Hair follicular keratinocyte (primary cell): ENCODE data around the gene UCP1. TPM values are rescaled to one million over a fixed set of nuclear protein-coding genes. Genes with fewer than 3 reads are reported as not detected.

Experiments used
- total RNA-seq: library from RNA; depleted of rRNA; stranded (reverse); fragments of >200 nt; gene quantifications from 2 replicates; pipeline ENCODE4 v1.2.3, GENCODE V29; 2015

Gene UCP1
- not detected in 2 replicates for total RNA-seq

GRCh38 chr4:140568507-140569306, at the start of gene UCP1:
UCP1 (minus strand) TSS chr4:140568961; CDS start chr4:140568729, 232 bp downstream.

GRCh38 chr4:140523857-140524742, 44.7 kb downstream of the UCP1 start, which contains the start of gene ELMOD2:
ELMOD2 (plus strand) TSS chr4:140524168; CDS start chr4:140525429, 1,261 bp downstream.

Other genes with a start within 250 kb of the UCP1 start
- 66.4 and 72.4 TPM in 2 replicates for gene SCOC, start 195.3 kb downstream of the UCP1 start, total RNA-seq
- gene CLGN, start 141.3 kb downstream of the UCP1 start, total RNA-seq, result 0.15 and 0.78 TPM in 2 replicates
- not detected in 2 replicates for gene MGAT4D, start 70.7 kb downstream of the UCP1 start, total RNA-seq
- 17.6 and 18.5 TPM in 2 replicates for gene ELMOD2, start 44.8 kb downstream of the UCP1 start, total RNA-seq
- 10.0 and 12.2 TPM in 2 replicates for gene TBC1D9, start 187.4 kb upstream of the UCP1 start, total RNA-seq